H1 (cell line): ENCODE measurements around the gene MACROD1. TPM values are rescaled to one million over a fixed set of nuclear protein-coding genes. Genes with fewer than 3 reads are reported as not detected.

Source experiments
- CTCF ChIA-PET: fragments of 300-600 bp; sonication (Branson Sonifier 250); formaldehyde crosslinking; loops from one replicate; lab custom pipeline; 2021; ENCODE audit not compliant: partially characterized antibody; lab: Charles Lee
- POLR2A ChIA-PET: fragments of 300-600 bp; sonication (Branson Sonifier 250); formaldehyde crosslinking; loops from one replicate; lab custom pipeline; 2021; ENCODE audit warnings: inconsistent platforms; ENCODE audit not compliant: partially characterized antibody; lab: Charles Lee
- DNase-seq, 2 experiments: peaks; one replicate each; pipeline versions ENCODE4 v3.0.0 to v3.0.0-alpha.2; 2010 to 2022; ENCODE audit warnings: low spot score in 2 of 2, low read depth in 1 of 2, mixed read lengths in 1 of 2
- FAIRE-seq: peaks from 2 replicates; lab custom pipeline; 2011; peaks lifted over from hg19 to GRCh38; lab: Jason Lieb, UNC
- H2AFZ ChIP-seq: 2 replicates; pipeline ENCODE4 v1.8.1; 2012; ENCODE audit warnings: low read length, inconsistent platforms
- H2AK5ac ChIP-seq: 2 replicates; pipeline ENCODE4 v1.6.1; 2013; ENCODE audit warnings: low read depth, low read length
- H2BK120ac ChIP-seq: replicated peaks from 2 replicates; pipeline ENCODE3; 2013; ENCODE audit warnings: low read depth, low read length, inconsistent platforms
- H2BK12ac ChIP-seq: 2 replicates; pipeline ENCODE4 v1.6.1; 2013; ENCODE audit warnings: low read depth, low read length
- H2BK15ac ChIP-seq: 2 replicates; pipeline ENCODE4 v1.6.1; 2013; ENCODE audit warnings: low read length
- H2BK20ac ChIP-seq: 2 replicates; pipeline ENCODE4 v1.6.1; 2013; ENCODE audit warnings: low read length
- H2BK5ac ChIP-seq: 2 replicates; pipeline ENCODE4 v1.6.1; 2013; ENCODE audit warnings: low read depth, low read length
- H3K14ac ChIP-seq: 2 replicates; pipeline ENCODE4 v1.6.1; 2013; ENCODE audit warnings: inconsistent platforms; ENCODE audit not compliant: insufficient read length
- H3K18ac ChIP-seq: 2 replicates; pipeline ENCODE4 v1.6.1; 2013; ENCODE audit warnings: low read length; ENCODE audit errors: extremely low read depth
- H3K23ac ChIP-seq: 2 replicates; pipeline ENCODE4 v1.6.1; 2013; ENCODE audit warnings: inconsistent platforms; ENCODE audit not compliant: insufficient read length
- H3K23me2 ChIP-seq: 2 replicates; pipeline ENCODE4 v1.6.1; 2013; ENCODE audit warnings: low read depth, low read length
- H3K27ac ChIP-seq: 2 replicates; pipeline ENCODE4 v1.6.1; 2011; ENCODE audit warnings: low read depth, low read length, inconsistent platforms
- H3K27me3 ChIP-seq, 4 experiments: replicated peaks in 1 of 4; 1 replicate in 1 of 4; 2 replicates in 3 of 4; pipeline versions ENCODE4 v1.6.1 to v1.8.1; 2011 to 2013; ENCODE audit warnings: low read length in 3 of 4, mild to moderate bottlenecking in 3 of 4, inconsistent platforms in 2 of 4, mixed read lengths in 2 of 4, moderate library complexity in 1 of 4; ENCODE audit not compliant: control insufficient read depth in 3 of 4, insufficient read depth in 3 of 4; ENCODE audit errors: extremely low read depth in 1 of 4
- H3K36me3 ChIP-seq, 4 experiments: 2 replicates each; pipeline versions ENCODE4 v1.6.1 to v1.8.1; 2011 to 2013; ENCODE audit warnings: mild to moderate bottlenecking in 4 of 4, low read length in 3 of 4, moderate library complexity in 2 of 4, control low read depth in 1 of 4, inconsistent platforms in 1 of 4; ENCODE audit not compliant: insufficient read depth in 4 of 4, control insufficient read depth in 2 of 4
- H3K4ac ChIP-seq: replicated peaks from 2 replicates; pipeline ENCODE3; 2013; ENCODE audit warnings: low read length, low read depth, mixed read lengths, inconsistent platforms; ENCODE audit not compliant: insufficient read length
- H3K4me1 ChIP-seq, 4 experiments: replicated peaks in 1 of 4; 1 replicate in 1 of 4; 2 replicates in 3 of 4; pipeline versions ENCODE4 v1.6.1 to v1.8.1; 2011 to 2013; ENCODE audit warnings: low read length in 3 of 4, inconsistent platforms in 2 of 4, mixed read lengths in 1 of 4; ENCODE audit not compliant: insufficient read depth in 4 of 4, control insufficient read depth in 3 of 4
- H3K4me2 ChIP-seq, 2 experiments: 2 replicates each; pipeline versions ENCODE4 v1.6.1 to v1.8.1; 2011 to 2013; ENCODE audit warnings: low read depth in 2 of 2, low read length in 2 of 2, control low read depth in 1 of 2, inconsistent platforms in 1 of 2, mild to moderate bottlenecking in 1 of 2; ENCODE audit not compliant: insufficient read depth in 1 of 2
- H3K4me3 ChIP-seq, 4 experiments: fragments of 200-600, 300-600 bp in 1 of 4; sonication (generic), shearing (Covaris generic), sonication (Bioruptor Twin) in 1 of 4; 2 replicates each; pipeline versions ENCODE4 v1.5.1 to v1.8.1; 2011 to 2016; ENCODE audit warnings: low read length in 4 of 4, low read depth in 3 of 4, control low read depth in 2 of 4, inconsistent platforms in 2 of 4, mild to moderate bottlenecking in 2 of 4, mixed read lengths in 1 of 4, moderate library complexity in 1 of 4; ENCODE audit not compliant: insufficient read depth in 2 of 4; ENCODE audit errors: extremely low read depth in 1 of 4
- H3K56ac ChIP-seq: replicated peaks from 2 replicates; pipeline ENCODE3; 2013; ENCODE audit warnings: low read depth, mild to moderate bottlenecking, mixed read lengths, low read length, inconsistent platforms; ENCODE audit not compliant: insufficient read length
- H3K79me1 ChIP-seq: 2 replicates; pipeline ENCODE4 v1.6.1; 2013; ENCODE audit warnings: low read depth, low read length, control low read depth
- H3K79me2 ChIP-seq, 2 experiments: 2 replicates each; pipeline versions ENCODE4 v1.6.1 to v1.8.1; 2012 to 2013; ENCODE audit warnings: low read length in 2 of 2, mild to moderate bottlenecking in 2 of 2, inconsistent platforms in 1 of 2; ENCODE audit not compliant: insufficient read depth in 2 of 2, control insufficient read depth in 1 of 2
- H3K9ac ChIP-seq, 4 experiments: replicated peaks in 1 of 4; 1 replicate in 1 of 4; 2 replicates in 3 of 4; pipeline versions ENCODE4 v1.6.1 to v1.8.1; 2011 to 2013; ENCODE audit warnings: low read depth in 3 of 4, low read length in 3 of 4, control low read depth in 2 of 4, mild to moderate bottlenecking in 2 of 4, moderate library complexity in 2 of 4, inconsistent platforms in 1 of 4; ENCODE audit errors: extremely low read depth in 1 of 4
- H3K9me3 ChIP-seq, 2 experiments: 2 replicates each; pipeline versions ENCODE4 v1.6.1 to v1.8.1; 2012 to 2013; ENCODE audit warnings: mild to moderate bottlenecking in 2 of 2, moderate library complexity in 2 of 2, control low read depth in 1 of 2, inconsistent platforms in 1 of 2, low read depth in 1 of 2, low read length in 1 of 2, mixed read lengths in 1 of 2; ENCODE audit not compliant: insufficient read depth in 2 of 2
- H4K20me1 ChIP-seq, 2 experiments: replicated peaks in 1 of 2; 2 replicates each; pipeline versions ENCODE3 to v1.8.1; 2011 to 2013; ENCODE audit warnings: inconsistent platforms in 2 of 2, low read length in 2 of 2, mild to moderate bottlenecking in 1 of 2; ENCODE audit not compliant: insufficient read depth in 2 of 2, control insufficient read depth in 1 of 2
- H4K5ac ChIP-seq: 2 replicates; pipeline ENCODE4 v1.6.1; 2013; ENCODE audit warnings: low read length, low read depth, mixed read lengths, inconsistent platforms; ENCODE audit not compliant: insufficient read length
- H4K8ac ChIP-seq: 2 replicates; pipeline ENCODE4 v1.8.0; 2013; ENCODE audit warnings: mild to moderate bottlenecking, moderate library complexity, low read length, inconsistent platforms; ENCODE audit not compliant: insufficient read depth; ENCODE audit errors: extremely low read depth
- H4K91ac ChIP-seq: replicated peaks from 2 replicates; pipeline ENCODE3; 2013; ENCODE audit warnings: low read length, mixed read lengths, inconsistent platforms; ENCODE audit not compliant: insufficient read length
- TAF1 ChIP-seq: IDR thresholded peaks from 2 replicates; pipeline ENCODE4 v1.6.1; 2011; ENCODE audit warnings: mild to moderate bottlenecking, low read depth, low read length
- WGBS, 2 experiments: shearing (Covaris generic) in 1 of 2; methylation state at CpG; one replicate each; pipeline versions ENCODE4 v1.1.6 to v1.1.7; 2013 to 2015; ENCODE audit warnings: low lambda C conversion rate in 2 of 2, mixed read lengths in 2 of 2, inconsistent platforms in 1 of 2, low coverage in 1 of 2, missing lambda C conversion rate in 1 of 2; ENCODE audit not compliant: insufficient replicate concordance in 2 of 2, insufficient coverage in 1 of 2, insufficient read length in 1 of 2; ENCODE audit errors: extremely low coverage in 1 of 2, missing lambda C conversion rate in 1 of 2; 5-methylcytosine and 5-hydroxymethylcytosine counted together
- polyA plus RNA-seq, 7 experiments: library from polyadenylated mRNA; depleted of rRNA in 3 of 7; stranded (reverse) in 5 of 7; unstranded in 2 of 7; fragments of >200 nt in 5 of 7; fragments of 200-250 nt in 2 of 7; gene quantifications; 1 replicate in 5 of 7; 2 replicates in 1 of 7; 4 replicates in 1 of 7; pipeline versions ENCODE4 v1.2.1 to v1.2.3, GENCODE V29; 2011 to 2013; ENCODE audit warnings: missing spikeins in 2 of 7, mixed read lengths in 2 of 7
- total RNA-seq: library from RNA; stranded (reverse); fragmentation: NEBNext Ultra II Directional; extraction: Animal tissue kit (Norgen Biotek cat#: 25700); gene quantifications from 2 replicates; pipeline ENCODE4 v1.2.1, GENCODE V29; 2021

Gene MACROD1
- total and polyA plus RNA-seq, 2 of the 8 experiments (the other 6 are each of a cell fraction or from before 2014, with no cell fraction given): 19.5 to 34.1 TPM

GRCh38 chr11:64044730-64045393 is 121.1 kb downstream of the MACROD1 start:
- Histone ChIP-seq H3K9ac (no peak overlapping the region), H3K4me2 (no peak overlapping the region), H2BK120ac (no peak overlapping the region), H2AFZ (no peak overlapping the region), H2BK15ac (no peak overlapping the region), H2BK20ac (no peak overlapping the region), H3K18ac (no peak overlapping the region), H2BK12ac (no peak overlapping the region), H3K9me3 (no peaks in the 10 kb centered on the region), H2BK5ac (no peak overlapping the region), H3K27me3 (peaks cover 8 to 78% (median 58%) of the 10 kb centered on the region in 4 experiments), H3K23ac (no peak overlapping the region), H3K4me1 (peaks cover 0 to 5% (median 3%) of the 10 kb centered on the region in 4 experiments; a peak in 4 of 7 replicates), H3K36me3 (no peaks in the 10 kb centered on the region), H4K5ac (no peak overlapping the region), H3K23me2 (no peaks in the 10 kb centered on the region), H4K91ac (no peak overlapping the region), H4K20me1 (peaks cover 10 to 22% of the 10 kb centered on the region in 2 experiments), H3K14ac (no peak overlapping the region), H2AK5ac (no peak overlapping the region), H3K4ac (no peak overlapping the region), H3K79me1 (peaks cover 2% of the 10 kb centered on the region; the same call in 1 of the 2 replicates), H4K8ac (no peak overlapping the region), H3K79me2 (no peaks in the 10 kb centered on the region), H3K56ac (no peak overlapping the region), H3K4me3 (no peak overlapping the region), H3K27ac (no peak overlapping the region)
- ChIA-PET POLR2A (interaction anchor here (0.6 to 1.5 kb wide), 2 partner anchors 7 to 16 kb away, joined by 3 read pairs; no protein-coding TSS in a partner anchor), CTCF (interaction anchor here (0.7 to 21.2 kb wide), 3 partner anchors 43 to 102 kb away, joined by 3 to 291 read pairs (median 9); no protein-coding TSS in a partner anchor)
- DNase-seq (no peak), FAIRE-seq (no peak)
- WGBS, 2 experiments: 85% methylated on average over 15 of the region's 18 CpGs; no CpG with 5 or more reads in 1 of the 2 experiments
- no peak for TF ChIP-seq TAF1
